ENCODE data around the gene BATF.

The BATF gene

DNA sequence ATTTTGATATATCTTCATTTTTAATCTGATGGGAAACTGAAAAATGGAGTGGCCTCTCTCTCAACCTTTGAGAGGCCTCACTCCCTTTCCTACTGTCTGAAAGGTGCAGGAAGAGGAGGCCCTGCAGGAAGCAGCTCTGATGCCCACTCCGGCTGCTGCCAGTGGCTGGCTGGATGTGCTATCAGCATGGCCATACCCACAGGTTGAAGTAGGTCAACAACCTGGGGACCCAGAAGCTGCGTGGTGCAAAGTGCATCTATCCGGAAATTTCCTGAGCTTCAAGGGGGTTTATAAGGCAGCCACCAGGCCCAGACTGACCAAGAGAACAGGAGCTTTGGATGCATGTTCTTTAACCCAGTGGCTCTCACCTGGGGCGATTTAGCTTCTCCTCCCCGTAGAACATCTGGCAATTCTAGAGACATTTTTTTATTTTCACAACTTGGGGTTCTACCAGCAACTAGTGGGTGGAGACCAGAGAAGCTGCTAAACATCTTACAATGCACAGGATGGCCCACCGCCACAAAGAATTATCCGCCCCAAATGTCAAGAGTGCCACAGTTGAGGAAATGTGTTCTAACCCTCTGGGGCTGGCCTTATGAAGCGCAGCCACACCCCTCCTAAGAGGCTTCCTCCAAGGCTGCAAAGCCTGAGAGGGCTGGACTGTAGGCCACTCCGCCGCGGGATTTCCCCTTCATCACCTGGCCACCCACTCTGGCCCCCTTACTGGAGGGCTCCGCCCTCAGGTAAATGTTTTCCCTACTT lies 8.2 kb upstream of the BATF start:
- DNase-seq (ENCODE audit: low read depth in 2 of 2), result no peak

DNA sequence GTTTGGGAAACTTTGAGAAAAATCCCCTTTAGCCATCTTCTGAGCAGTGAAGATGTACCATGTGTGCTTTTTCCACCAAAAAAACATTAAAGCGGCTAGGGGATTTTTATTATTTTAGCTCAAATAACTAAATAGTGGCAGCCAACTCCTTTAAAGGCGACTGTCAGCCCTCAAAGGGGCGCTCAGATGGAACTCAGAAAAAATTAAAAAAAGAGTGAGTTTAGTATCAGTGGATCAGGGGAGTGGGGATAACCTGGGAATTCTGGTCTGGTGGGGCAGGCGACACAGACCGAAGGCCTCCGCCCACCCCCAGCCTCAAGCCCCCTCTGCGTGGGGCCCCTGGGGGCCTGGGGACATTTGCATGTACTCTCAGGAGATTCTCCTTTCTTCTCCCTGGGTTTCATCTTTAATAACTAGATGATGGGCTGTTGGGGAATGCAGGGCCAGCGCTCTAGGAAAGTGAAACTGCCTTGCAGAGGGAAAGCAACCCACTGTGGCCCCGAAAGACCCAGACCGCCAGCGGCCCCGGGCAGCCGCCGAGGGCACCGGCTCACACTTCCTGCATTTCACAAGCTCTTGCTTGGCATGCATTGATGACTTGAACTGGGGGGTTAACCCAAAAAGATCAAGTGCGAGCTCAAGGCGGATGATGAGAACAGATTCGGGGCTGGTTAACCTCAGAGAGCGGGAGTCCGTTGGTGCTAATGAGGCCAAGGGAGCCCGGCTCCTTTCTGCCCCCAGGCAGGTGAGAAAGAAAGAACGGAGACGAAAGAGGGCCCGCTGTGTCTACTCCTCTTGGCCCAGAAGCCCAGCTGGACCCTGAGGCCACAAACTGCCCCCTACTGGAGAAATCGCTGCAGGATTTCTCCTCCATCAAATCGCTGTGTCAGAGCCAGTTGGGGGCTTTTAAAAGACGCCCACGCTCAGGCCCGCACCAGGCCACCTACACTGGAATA lies 7.3 kb upstream of the BATF start:
- DNase-seq (ENCODE audit: low read depth in 2 of 2), result peak; percentile 30 to 32
- peak overlapping the region; percentile 22 to 26 for H3K4me3 ChIP-seq (replicated peaks in 1 of 2; ENCODE audit: low read depth in 2 of 2, low read length in 2 of 2)
- TF ChIP-seq, protein P1, sequence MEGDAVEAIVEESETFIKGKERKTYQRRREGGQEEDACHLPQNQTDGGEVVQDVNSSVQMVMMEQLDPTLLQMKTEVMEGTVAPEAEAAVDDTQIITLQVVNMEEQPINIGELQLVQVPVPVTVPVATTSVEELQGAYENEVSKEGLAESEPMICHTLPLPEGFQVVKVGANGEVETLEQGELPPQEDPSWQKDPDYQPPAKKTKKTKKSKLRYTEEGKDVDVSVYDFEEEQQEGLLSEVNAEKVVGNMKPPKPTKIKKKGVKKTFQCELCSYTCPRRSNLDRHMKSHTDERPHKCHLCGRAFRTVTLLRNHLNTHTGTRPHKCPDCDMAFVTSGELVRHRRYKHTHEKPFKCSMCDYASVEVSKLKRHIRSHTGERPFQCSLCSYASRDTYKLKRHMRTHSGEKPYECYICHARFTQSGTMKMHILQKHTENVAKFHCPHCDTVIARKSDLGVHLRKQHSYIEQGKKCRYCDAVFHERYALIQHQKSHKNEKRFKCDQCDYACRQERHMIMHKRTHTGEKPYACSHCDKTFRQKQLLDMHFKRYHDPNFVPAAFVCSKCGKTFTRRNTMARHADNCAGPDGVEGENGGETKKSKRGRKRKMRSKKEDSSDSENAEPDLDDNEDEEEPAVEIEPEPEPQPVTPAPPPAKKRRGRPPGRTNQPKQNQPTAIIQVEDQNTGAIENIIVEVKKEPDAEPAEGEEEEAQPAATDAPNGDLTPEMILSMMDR (IDR thresholded peaks at IDR 0.05; ENCODE audit: low read depth, low read length), result peak; percentile 37

More for the DNA sequence above, 8.2 kb upstream of the BATF start:
- H3K4me3 ChIP-seq (replicated peaks in 1 of 2; ENCODE audit: low read depth in 2 of 2, low read length in 2 of 2), result no peak overlapping the region
- TF ChIP-seq, protein P1 (IDR thresholded peaks at IDR 0.05; ENCODE audit: low read depth, low read length), result no peak

DNA sequence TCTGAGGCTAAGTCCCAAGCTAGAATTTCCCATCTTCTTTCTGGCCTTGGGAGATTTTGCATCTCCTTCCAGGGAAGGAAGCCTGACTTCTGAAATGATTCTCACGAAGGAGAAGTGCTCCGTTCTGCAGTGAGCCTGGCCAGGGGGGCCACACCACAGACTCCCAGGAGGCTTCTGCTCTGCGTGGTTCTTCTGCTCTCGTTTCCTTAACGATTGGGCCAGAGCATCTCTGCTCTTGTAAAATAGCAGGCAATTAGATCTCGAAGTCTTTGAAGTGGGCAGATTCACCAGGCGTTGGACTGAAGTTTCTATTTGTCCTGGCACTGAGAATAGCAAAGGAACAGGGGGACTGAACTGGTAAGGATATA lies 6.7 kb upstream of the BATF start:
- H3K4me3 ChIP-seq (replicated peaks in 1 of 2; ENCODE audit: low read depth in 2 of 2, low read length in 2 of 2), result no peak overlapping the region
- TF ChIP-seq, protein P1 (IDR thresholded peaks at IDR 0.05; ENCODE audit: low read depth, low read length), result no peak
- peak in 1 of 2 donors; percentile 25 for DNase-seq (ENCODE audit: low read depth in 2 of 2)

GRCh38 chr14:75518625-75519024 lies 3.6 kb upstream of the BATF start:
- TF ChIP-seq, protein P1 (IDR thresholded peaks at IDR 0.05; ENCODE audit: low read depth, low read length), result peak; percentile 55
- H3K4me3 ChIP-seq (replicated peaks in 1 of 2; ENCODE audit: low read depth in 2 of 2, low read length in 2 of 2), result no peak overlapping the region
- peak in 1 of 2 donors; percentile 50 for DNase-seq (ENCODE audit: low read depth in 2 of 2)

DNA sequence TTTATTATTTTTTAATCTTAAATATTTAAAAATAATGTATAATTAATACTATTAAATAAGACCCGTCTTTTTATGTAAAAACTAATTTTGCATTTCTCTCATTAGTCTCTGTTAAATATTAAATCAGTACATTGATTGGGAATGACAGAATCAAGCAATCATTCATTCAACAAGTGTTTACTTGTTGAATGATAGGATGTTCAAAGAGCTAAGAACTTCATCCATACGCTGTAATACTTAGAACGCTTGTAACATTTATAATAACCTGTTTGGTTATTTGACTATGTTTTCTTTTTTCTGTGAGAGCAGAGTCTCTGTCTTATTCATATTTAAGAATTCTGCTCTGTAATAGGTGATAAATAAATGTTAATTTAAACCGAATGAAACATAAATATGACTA lies 2.9 kb upstream of the BATF start:
- no peak for DNase-seq (ENCODE audit: low read depth in 2 of 2)
- H3K4me3 ChIP-seq (replicated peaks in 1 of 2; ENCODE audit: low read depth in 2 of 2, low read length in 2 of 2), result no peak overlapping the region
- TF ChIP-seq, protein P1 (IDR thresholded peaks at IDR 0.05; ENCODE audit: low read depth, low read length), result no peak

DNA sequence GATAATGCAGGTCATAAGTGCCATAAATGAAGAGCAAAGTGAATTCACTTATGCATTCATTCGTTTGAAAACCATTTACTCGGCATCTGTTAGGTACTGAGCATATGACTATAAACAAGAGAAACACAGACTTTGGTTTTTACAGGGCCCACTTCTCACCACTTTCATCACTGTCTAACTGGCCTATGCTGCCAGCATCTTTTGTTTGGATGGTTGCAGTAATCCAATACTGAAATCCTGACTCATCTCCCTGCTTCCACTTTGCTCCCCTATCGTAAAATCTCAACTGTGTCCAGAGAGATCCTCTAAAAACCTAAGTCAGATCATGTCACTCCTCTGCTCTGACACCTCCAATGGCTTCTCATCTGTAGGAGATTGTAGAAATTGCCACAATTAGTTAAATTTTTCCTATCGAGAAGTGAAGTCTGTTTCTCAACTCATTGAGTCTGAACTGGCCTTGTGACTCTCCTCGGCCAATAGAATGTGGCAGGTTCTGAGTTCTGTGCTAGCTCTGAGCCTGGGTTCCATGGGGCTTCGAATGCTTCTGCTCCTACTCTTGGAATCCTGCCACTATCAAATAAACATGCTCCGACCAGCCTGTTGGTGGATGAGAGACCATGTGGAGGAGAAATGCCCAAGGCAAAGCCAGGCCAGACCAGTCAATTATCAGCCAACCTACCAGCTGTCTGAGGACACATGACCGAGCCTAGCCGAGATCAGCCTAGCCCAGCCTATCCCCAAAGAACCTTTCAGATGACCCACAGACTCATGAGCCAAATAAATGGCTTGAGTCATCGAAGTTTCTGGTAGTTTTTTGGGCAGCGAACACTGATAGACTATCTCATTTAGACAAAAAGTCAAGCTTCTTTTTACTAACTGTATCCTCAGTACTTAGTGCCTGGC lies 2.2 kb upstream of the BATF start:
- H3K4me3 ChIP-seq (replicated peaks in 1 of 2; ENCODE audit: low read depth in 2 of 2, low read length in 2 of 2), result no peak overlapping the region
- TF ChIP-seq, protein P1 (IDR thresholded peaks at IDR 0.05; ENCODE audit: low read depth, low read length), result no peak
- DNase-seq (ENCODE audit: low read depth in 2 of 2), result peak in 1 of 2 donors; percentile 61
